Brain microvascular endothelial cell (primary cell): ENCODE measurements around the gene PPIA.
A peak's percentile ranks its signal among the peaks of the same experiment; 100 is the strongest.

Experiments
- DNase-seq: peaks from one replicate; pipeline ENCODE4 v3.0.0-alpha.2; 2020
- H3K27ac ChIP-seq: fragments of 250-450 bp; sonication (Bioruptor Pico); 2 replicates; pipeline ENCODE4 v1.5.1; 2020; ENCODE audit warnings: mild to moderate bottlenecking, moderate library complexity
- H3K27me3 ChIP-seq: fragments of 250-450 bp; sonication (Bioruptor Pico); replicated peaks from 2 replicates; pipeline ENCODE4 v1.5.1; 2020; ENCODE audit warnings: mild to moderate bottlenecking
- H3K36me3 ChIP-seq: fragments of 250-450 bp; sonication (Bioruptor Pico); replicated peaks from 2 replicates; pipeline ENCODE4 v1.5.1; 2020; ENCODE audit warnings: mild to moderate bottlenecking
- H3K4me3 ChIP-seq: 2 replicates; pipeline ENCODE4 v1.5.1; 2011; ENCODE audit warnings: low read depth, mild to moderate bottlenecking, control low read depth, low read length, moderate library complexity
- CTCF ChIP-seq: IDR thresholded peaks from 2 replicates; pipeline ENCODE4 v1.5.1; 2011; ENCODE audit warnings: low read depth, mild to moderate bottlenecking, moderate library complexity, low read length, control low read depth, inconsistent platforms; ENCODE audit errors: missing control alignments
- in situ Hi-C: cut with HindIII; loops from 2 replicates; pipeline ENCODE4 v1.10.0; 2017; ENCODE audit warnings: low sequenced_read_pairs, low pct_ligation_motif_present

Gene PPIA

GRCh38 chr7:44846816-44847508, 50.5 kb downstream of the PPIA start:
- in situ Hi-C loops = no loop called here
- Histone ChIP-seq H3K27ac (peak overlapping the region; percentile 90), H3K4me3 (peak overlapping the region; percentile 82), H3K27me3 (no peaks in the 10 kb centered on the region), H3K36me3 (no peaks in the 10 kb centered on the region)
- TF ChIP-seq CTCF = no peak
- no peak for DNase-seq

GRCh38 chr7:44847509-44847919, 51.0 kb downstream of the PPIA start:
- in situ Hi-C loops = no loop called here
- Histone ChIP-seq H3K36me3 (no peaks in the 10 kb centered on the region), H3K27me3 (no peaks in the 10 kb centered on the region), H3K27ac (peak overlapping the region; percentile 90), H3K4me3 (peak overlapping the region; percentile 82)
- peak; percentile 71 for TF ChIP-seq CTCF
- peak; percentile 80 for DNase-seq

GRCh38 chr7:44847920-44848634, 51.6 kb downstream of the PPIA start, which contains the start of gene H2AZ2:
TSS of gene H2AZ2 (minus strand) at chr7:44848087. CDS start at chr7:44847971, 116 bp downstream.
- peak; percentile 100 for DNase-seq
- no peaks in the 10 kb centered on the region for H3K36me3 ChIP-seq
- peak within 1 kb of the TSS; percentile 82 for H3K4me3 ChIP-seq
- peak within 1 kb of the TSS; percentile 90 for H3K27ac ChIP-seq
- no peaks in the 10 kb centered on the region for H3K27me3 ChIP-seq
- in situ Hi-C loops = no loop called here
- no peak for TF ChIP-seq CTCF

- Histone ChIP-seq H3K27me3 (no peaks in the 10 kb centered on the region), H3K4me3 (no peak overlapping the region), H3K36me3 (no peaks in the 10 kb centered on the region), H3K27ac (no peak overlapping the region)
- no peak for TF ChIP-seq CTCF
- in situ Hi-C loops = no loop called here
- DNase-seq = no peak
Observed at GRCh38 chr7:44849259-44849884, 52.9 kb downstream of the PPIA start.

GRCh38 chr7:44849885-44850544, 53.5 kb downstream of the PPIA start:
- Histone ChIP-seq H3K36me3 (no peaks in the 10 kb centered on the region), H3K27ac (no peak overlapping the region), H3K4me3 (no peak overlapping the region), H3K27me3 (no peaks in the 10 kb centered on the region)
- no peak for TF ChIP-seq CTCF
- DNase-seq = no peak
- in situ Hi-C loops = no loop called here
